ENCODE results near the gene MOCOS.
"Not testable (repeated sequence)": the region's sequence is repeated elsewhere in the genome, so short reads cannot be mapped to it uniquely, and the experiment has no call there.

Gene MOCOS

GRCh38 chr18:36187193-36187825, at the start of gene MOCOS:
Gene MOCOS, plus strand, starts transcription at chr18:36187497. Its CDS starts 43 bp downstream, at chr18:36187540.
- peak; percentile 40 for DNase-seq (ENCODE audit: low read depth)

- no peak for DNase-seq (ENCODE audit: low read depth)
Measured at GRCh38 chr18:36139245-36139644, 48.1 kb upstream of the MOCOS start.

- DNase-seq (ENCODE audit: low read depth) = peak; percentile 39
Measured at GRCh38 chr18:36141576-36141975, 45.7 kb upstream of the MOCOS start.

- no peak for DNase-seq (ENCODE audit: low read depth)
Measured at GRCh38 chr18:36142751-36143150, 44.5 kb upstream of the MOCOS start.

- DNase-seq (ENCODE audit: low read depth) = no peak
Measured at GRCh38 chr18:36143391-36143790, 43.9 kb upstream of the MOCOS start.

- DNase-seq (ENCODE audit: low read depth) = no peak
Measured at GRCh38 chr18:36149514-36150289, 37.6 kb upstream of the MOCOS start.

GRCh38 chr18:36152781-36153180, 34.5 kb upstream of the MOCOS start:
- DNase-seq (ENCODE audit: low read depth) = no peak

- DNase-seq (ENCODE audit: low read depth) = peak; percentile 88
Measured at GRCh38 chr18:36153203-36153602, 34.1 kb upstream of the MOCOS start.

- no peak for DNase-seq (ENCODE audit: low read depth)
Measured at GRCh38 chr18:36153771-36154170, 33.5 kb upstream of the MOCOS start.

GRCh38 chr18:36155851-36156757, 31.2 kb upstream of the MOCOS start:
- no peak for DNase-seq (ENCODE audit: low read depth)

- DNase-seq (ENCODE audit: low read depth) = no peak
Measured at GRCh38 chr18:36157441-36157840, 29.9 kb upstream of the MOCOS start.

GRCh38 chr18:36158266-36158867, 28.9 kb upstream of the MOCOS start:
- DNase-seq (ENCODE audit: low read depth) = peak; percentile 83

GRCh38 chr18:36160959-36161371, 26.3 kb upstream of the MOCOS start:
- DNase-seq (ENCODE audit: low read depth) = no peak

- no peak for DNase-seq (ENCODE audit: low read depth)
Measured at GRCh38 chr18:36162981-36163380, 24.3 kb upstream of the MOCOS start.

GRCh38 chr18:36167692-36168218, 19.5 kb upstream of the MOCOS start:
- no peak for DNase-seq (ENCODE audit: low read depth)

GRCh38 chr18:36168296-36168695, 19.0 kb upstream of the MOCOS start:
- DNase-seq (ENCODE audit: low read depth) = not testable (repeated sequence)

- DNase-seq (ENCODE audit: low read depth) = no peak
Measured at GRCh38 chr18:36169938-36170337, 17.4 kb upstream of the MOCOS start.

- no peak for DNase-seq (ENCODE audit: low read depth)
Measured at GRCh38 chr18:36175481-36175880, 11.8 kb upstream of the MOCOS start.

- no peak for DNase-seq (ENCODE audit: low read depth)
Measured at GRCh38 chr18:36176177-36176584, 11.1 kb upstream of the MOCOS start.

GRCh38 chr18:36176711-36177110, 10.6 kb upstream of the MOCOS start:
- DNase-seq (ENCODE audit: low read depth) = no peak

GRCh38 chr18:36177913-36178312, 9.4 kb upstream of the MOCOS start:
- no peak for DNase-seq (ENCODE audit: low read depth)
